GM13977 (cell line): Measurements from ENCODE around the gene CDC42BPB.

ENCODE experiments used
- DNase-seq: peaks from one replicate; pipeline ENCODE4 v3.0.0; 2012; ENCODE audit warnings: low spot score
- CTCF ChIP-seq: IDR thresholded peaks from 2 replicates; pipeline ENCODE4 v1.5.1; 2012; ENCODE audit warnings: mild to moderate bottlenecking, control low read depth; ENCODE audit not compliant: insufficient read depth; ENCODE audit errors: extremely low read depth, missing control alignments
- in situ Hi-C: fragments of 300-500 bp; cut with MboI; formaldehyde crosslinking; loops from one replicate; pipeline ENCODE4 v1.12.0; 2022; ENCODE audit warnings: low sequenced_read_pairs, low pct_unique_long_range_greater_than_20kb, mixed read lengths, inconsistent platforms; ENCODE audit not compliant: unreplicated experiment

CDC42BPB gene

GRCh38 chr14:103059556-103059955 lies 2.2 kb upstream of the CDC42BPB start:
- no peak for TF ChIP-seq CTCF
- no peak for DNase-seq
- in situ Hi-C loops = no loop called here

- TF ChIP-seq CTCF = no peak
- in situ Hi-C loops = no loop called here
- no peak for DNase-seq
Measured at GRCh38 chr14:103058164-103059055, 1.1 kb upstream of the CDC42BPB start.

- in situ Hi-C loops = no loop called here
- TF ChIP-seq CTCF = no peak
- no peak for DNase-seq
Measured at GRCh38 chr14:103057028-103057371, 349 bp downstream of the CDC42BPB start.

GRCh38 chr14:103056322-103057027 lies 874 bp downstream of the CDC42BPB start:
- TF ChIP-seq CTCF = no peak
- in situ Hi-C loops = no loop called here
- no peak for DNase-seq

- no peak for TF ChIP-seq CTCF
- DNase-seq = no peak
- in situ Hi-C loops = no loop called here
Measured at GRCh38 chr14:103055695-103056094, 1.7 kb downstream of the CDC42BPB start.

GRCh38 chr14:103052407-103052806 lies 4.9 kb downstream of the CDC42BPB start:
- no peak for TF ChIP-seq CTCF
- in situ Hi-C loops = no loop called here
- no peak for DNase-seq
